ENCODE results near the gene RAPGEF2. TPM values are rescaled to one million over a fixed set of nuclear protein-coding genes. Genes with fewer than 3 reads are reported as not detected.

The RAPGEF2 gene
- total and polyA plus RNA-seq, 3 donors from 2014 or later = 18.1 to 51.4 (median 38.9) TPM

DNA sequence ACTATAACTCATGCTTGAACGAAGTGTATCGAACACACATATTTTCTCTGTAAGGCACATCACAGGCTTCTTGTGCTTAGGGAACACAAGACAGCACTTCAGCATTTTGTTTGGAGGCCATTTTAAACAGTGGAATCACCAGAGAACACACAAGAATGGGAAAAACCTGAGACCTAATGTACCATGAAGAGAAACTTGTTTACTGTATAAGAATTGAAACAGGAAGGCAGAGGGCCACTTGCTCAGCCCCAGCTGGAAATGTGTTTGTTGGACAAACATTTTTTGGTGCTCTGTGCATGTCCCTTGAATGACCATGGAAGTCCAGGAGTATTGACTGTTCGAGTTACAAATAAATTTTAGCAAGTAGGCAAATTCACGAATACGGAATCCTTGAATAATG, 47.5 kb downstream of the RAPGEF2 start:
- H3K4me1 ChIP-seq = no peaks in the 10 kb centered on the region
- TF ChIP-seq POLR2A (IDR thresholded peaks at IDR 0.05) = no peak
- TF ChIP-seq, protein P1, sequence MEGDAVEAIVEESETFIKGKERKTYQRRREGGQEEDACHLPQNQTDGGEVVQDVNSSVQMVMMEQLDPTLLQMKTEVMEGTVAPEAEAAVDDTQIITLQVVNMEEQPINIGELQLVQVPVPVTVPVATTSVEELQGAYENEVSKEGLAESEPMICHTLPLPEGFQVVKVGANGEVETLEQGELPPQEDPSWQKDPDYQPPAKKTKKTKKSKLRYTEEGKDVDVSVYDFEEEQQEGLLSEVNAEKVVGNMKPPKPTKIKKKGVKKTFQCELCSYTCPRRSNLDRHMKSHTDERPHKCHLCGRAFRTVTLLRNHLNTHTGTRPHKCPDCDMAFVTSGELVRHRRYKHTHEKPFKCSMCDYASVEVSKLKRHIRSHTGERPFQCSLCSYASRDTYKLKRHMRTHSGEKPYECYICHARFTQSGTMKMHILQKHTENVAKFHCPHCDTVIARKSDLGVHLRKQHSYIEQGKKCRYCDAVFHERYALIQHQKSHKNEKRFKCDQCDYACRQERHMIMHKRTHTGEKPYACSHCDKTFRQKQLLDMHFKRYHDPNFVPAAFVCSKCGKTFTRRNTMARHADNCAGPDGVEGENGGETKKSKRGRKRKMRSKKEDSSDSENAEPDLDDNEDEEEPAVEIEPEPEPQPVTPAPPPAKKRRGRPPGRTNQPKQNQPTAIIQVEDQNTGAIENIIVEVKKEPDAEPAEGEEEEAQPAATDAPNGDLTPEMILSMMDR (IDR thresholded peaks at IDR 0.05) = no peak
- WGBS, 2 donors = 85 to 91% methylated on average over 5 of the region's 5 CpGs

GRCh38 chr4:159150821-159151390, 48.0 kb downstream of the RAPGEF2 start:
- TF ChIP-seq POLR2A (IDR thresholded peaks at IDR 0.05) = no peak
- TF ChIP-seq, protein P1 (IDR thresholded peaks at IDR 0.05) = no peak
- H3K27me3 ChIP-seq = no peaks in the 10 kb centered on the region
- no peak overlapping the region for H3K27ac ChIP-seq
- WGBS, 2 donors = 82 to 86% methylated on average over 4 of the region's 4 CpGs
- no peaks in the 10 kb centered on the region for H3K9me3 ChIP-seq
- intact Hi-C loops (cut with DNase I; ENCODE audit: low total_unique reads) = no loop called here
- H3K4me1 ChIP-seq = no peaks in the 10 kb centered on the region
- no peaks in the 10 kb centered on the region for H3K36me3 ChIP-seq (ENCODE audit: low read depth, missing control alignments)
- no peak for DNase-seq
- no peak overlapping the region for H3K4me3 ChIP-seq

More for the DNA sequence above, 47.5 kb downstream of the RAPGEF2 start:
- H3K4me3 ChIP-seq = no peak overlapping the region
- no peak for DNase-seq
- no peak overlapping the region for H3K27ac ChIP-seq
- H3K36me3 ChIP-seq (ENCODE audit: low read depth, missing control alignments) = no peaks in the 10 kb centered on the region
- intact Hi-C loops (cut with DNase I; ENCODE audit: low total_unique reads) = no loop called here
- no peaks in the 10 kb centered on the region for H3K9me3 ChIP-seq
- H3K27me3 ChIP-seq = no peaks in the 10 kb centered on the region

DNA sequence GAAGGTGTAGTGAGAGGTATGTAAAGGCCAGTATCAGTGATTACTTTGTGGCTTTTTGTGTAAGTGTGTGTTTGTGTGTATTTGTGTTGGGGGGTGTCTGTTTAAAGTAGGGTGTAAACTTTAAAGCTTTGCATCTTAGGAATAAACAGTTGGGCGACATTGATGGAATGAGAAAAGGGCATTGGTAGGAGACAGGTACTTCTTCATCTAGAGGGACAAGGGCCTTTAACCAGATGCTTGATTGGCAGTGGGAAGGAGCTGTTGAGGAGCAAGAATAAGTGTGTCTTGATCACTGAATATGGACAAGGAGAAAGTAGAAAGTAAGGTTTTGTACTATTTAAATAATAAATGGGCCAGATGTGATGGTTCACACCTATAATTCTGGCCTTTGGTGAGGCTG, 48.8 kb downstream of the RAPGEF2 start:
- H3K4me1 ChIP-seq = no peaks in the 10 kb centered on the region
- WGBS, 2 donors = 86 to 100% methylated on average over 1 of the region's 1 CpG
- TF ChIP-seq, protein P1 (IDR thresholded peaks at IDR 0.05) = no peak
- TF ChIP-seq POLR2A (IDR thresholded peaks at IDR 0.05) = no peak
- H3K36me3 ChIP-seq (ENCODE audit: low read depth, missing control alignments) = no peaks in the 10 kb centered on the region
- DNase-seq = no peak
- H3K4me3 ChIP-seq = no peak overlapping the region
- no peak overlapping the region for H3K27ac ChIP-seq
- H3K27me3 ChIP-seq = no peaks in the 10 kb centered on the region
- no peaks in the 10 kb centered on the region for H3K9me3 ChIP-seq
- intact Hi-C loops (cut with DNase I; ENCODE audit: low total_unique reads) = no loop called here

- Histone ChIP-seq H3K4me3 (no peak overlapping the region), H3K27me3 (no peaks in the 10 kb centered on the region), H3K9me3 (no peaks in the 10 kb centered on the region), H3K4me1 (no peaks in the 10 kb centered on the region), H3K36me3 (ENCODE audit: low read depth, missing control alignments) (no peaks in the 10 kb centered on the region), H3K27ac (no peak overlapping the region)
- DNase-seq = no peak
- 90 to 97% methylated on average over 3 of the region's 3 CpGs for WGBS, 2 donors
- intact Hi-C loops (cut with DNase I; ENCODE audit: low total_unique reads) = no loop called here
- no peak for TF ChIP-seq POLR2A (IDR thresholded peaks at IDR 0.05)
- TF ChIP-seq, protein P1 (IDR thresholded peaks at IDR 0.05) = no peak
Observed at GRCh38 chr4:159152181-159152580, 49.3 kb downstream of the RAPGEF2 start.

DNA sequence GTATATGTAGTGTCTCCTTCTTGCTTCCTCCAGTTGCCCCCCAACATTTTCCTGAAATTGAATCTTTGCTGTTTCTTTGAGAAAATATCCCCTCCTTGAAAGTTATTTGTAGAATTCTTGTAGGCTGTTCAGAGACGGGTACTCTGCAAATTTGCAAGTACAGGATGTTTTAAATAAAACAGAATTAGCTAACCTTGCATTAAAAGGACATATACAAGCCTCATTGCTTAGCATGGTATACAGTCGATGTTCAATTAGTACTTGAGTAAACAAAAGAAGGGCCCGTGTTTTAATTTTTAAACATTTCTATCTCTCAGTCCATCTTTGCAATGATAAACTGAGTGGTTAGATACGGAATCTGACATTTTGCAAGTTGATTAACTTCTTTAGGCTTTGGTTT, 50.8 kb downstream of the RAPGEF2 start:
- intact Hi-C loops (cut with DNase I; ENCODE audit: low total_unique reads) = no loop called here
- TF ChIP-seq, protein P1 (IDR thresholded peaks at IDR 0.05) = no peak
- no peak for TF ChIP-seq POLR2A (IDR thresholded peaks at IDR 0.05)
- Histone ChIP-seq H3K9me3 (no peaks in the 10 kb centered on the region), H3K4me1 (no peaks in the 10 kb centered on the region), H3K27ac (no peak overlapping the region), H3K36me3 (ENCODE audit: low read depth, missing control alignments) (no peaks in the 10 kb centered on the region), H3K27me3 (no peaks in the 10 kb centered on the region), H3K4me3 (no peak overlapping the region)
- DNase-seq = no peak
- 91 to 93% methylated on average over 4 of the region's 4 CpGs for WGBS, 2 donors

Data from testis (tissue), 3 donors.